Body of pancreas (tissue), 4 donors: ENCODE data around the gene DAAM1.

ENCODE experiments used
- POLR2A ChIP-seq, 3 donors: fragments of 450-650 bp; IDR thresholded peaks; one replicate each; pipeline ENCODE4 v1.6.1; 2016; ENCODE audit warnings: antibody characterized with exemption in 3 of 3, mild to moderate bottlenecking in 2 of 3
- TF ChIP-seq, protein P1 (sequence below), 7 experiments: fragments of 450-650 bp in 4 of 7; fragments of 200-600 bp in 3 of 7; sonication (generic) in 3 of 7; IDR thresholded peaks; one replicate each; pipeline ENCODE4 v1.5.1; 2016 to 2019; ENCODE audit warnings: antibody characterized with exemption in 7 of 7

DNA sequence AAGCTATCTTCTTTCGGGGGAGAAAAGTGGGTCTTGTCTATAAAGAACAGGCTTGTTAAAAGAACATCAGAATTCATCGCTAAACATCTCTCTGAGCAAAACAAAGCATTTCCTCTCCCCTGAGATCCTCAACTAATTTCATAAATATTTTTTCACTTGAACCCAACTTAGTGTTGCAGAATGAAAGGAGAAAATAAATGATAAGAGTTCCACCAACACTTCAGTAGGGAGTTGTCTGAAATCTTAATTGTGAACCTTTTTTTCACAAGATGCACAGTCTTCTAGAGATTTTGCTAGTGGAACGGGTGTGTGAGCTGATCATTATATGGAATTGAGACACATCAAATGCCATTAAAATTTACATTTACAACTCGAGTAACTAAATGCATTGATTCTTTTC is 1.3 kb upstream of the DAAM1 start:
- no peak for TF ChIP-seq POLR2A (IDR thresholded peaks at IDR 0.05)
- TF ChIP-seq, protein P1, sequence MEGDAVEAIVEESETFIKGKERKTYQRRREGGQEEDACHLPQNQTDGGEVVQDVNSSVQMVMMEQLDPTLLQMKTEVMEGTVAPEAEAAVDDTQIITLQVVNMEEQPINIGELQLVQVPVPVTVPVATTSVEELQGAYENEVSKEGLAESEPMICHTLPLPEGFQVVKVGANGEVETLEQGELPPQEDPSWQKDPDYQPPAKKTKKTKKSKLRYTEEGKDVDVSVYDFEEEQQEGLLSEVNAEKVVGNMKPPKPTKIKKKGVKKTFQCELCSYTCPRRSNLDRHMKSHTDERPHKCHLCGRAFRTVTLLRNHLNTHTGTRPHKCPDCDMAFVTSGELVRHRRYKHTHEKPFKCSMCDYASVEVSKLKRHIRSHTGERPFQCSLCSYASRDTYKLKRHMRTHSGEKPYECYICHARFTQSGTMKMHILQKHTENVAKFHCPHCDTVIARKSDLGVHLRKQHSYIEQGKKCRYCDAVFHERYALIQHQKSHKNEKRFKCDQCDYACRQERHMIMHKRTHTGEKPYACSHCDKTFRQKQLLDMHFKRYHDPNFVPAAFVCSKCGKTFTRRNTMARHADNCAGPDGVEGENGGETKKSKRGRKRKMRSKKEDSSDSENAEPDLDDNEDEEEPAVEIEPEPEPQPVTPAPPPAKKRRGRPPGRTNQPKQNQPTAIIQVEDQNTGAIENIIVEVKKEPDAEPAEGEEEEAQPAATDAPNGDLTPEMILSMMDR (IDR thresholded peaks at IDR 0.05) = no peak
